ENCODE data around the gene WFDC8.

DNA sequence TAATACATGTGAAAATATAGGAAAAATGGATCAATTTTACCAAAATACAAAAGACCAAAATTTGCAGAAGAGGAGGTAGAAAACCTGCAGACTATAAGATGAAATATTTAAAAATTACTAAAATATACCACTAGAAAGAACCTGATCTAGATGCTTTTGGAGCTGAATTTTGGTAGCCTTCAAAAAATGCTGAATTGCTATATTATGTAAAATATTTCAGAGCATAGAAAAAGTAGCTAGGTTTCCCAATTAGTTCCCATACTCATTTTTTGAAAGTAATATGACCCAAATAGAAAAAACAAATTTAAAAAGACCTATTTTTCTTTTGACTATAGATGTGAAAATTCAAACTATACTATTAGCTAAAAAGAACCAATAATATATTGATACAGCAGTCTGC, 28.3 kb downstream of the WFDC8 start:
- no peak for TF ChIP-seq POLR2A (IDR thresholded peaks at IDR 0.05)
- TF ChIP-seq CTCF (IDR thresholded peaks at IDR 0.05), result no peak
- TF ChIP-seq EP300 (IDR thresholded peaks at IDR 0.05), result no peak

Data from ovary (tissue), 3 donors.